Spleen (tissue), 11 donors: Measurements from ENCODE around the gene SLC25A47. TPM values are rescaled to one million over a fixed set of nuclear protein-coding genes. Genes with fewer than 3 reads are reported as not detected.
A peak's percentile ranks its signal among the peaks of the same experiment; 100 is the strongest.

Experiments used
- DNase-seq: peaks from one replicate; pipeline ENCODE4 v3.0.0-alpha.2; 2020
- H3K27ac ChIP-seq, 8 donors: fragments of 200-600 bp; sonication (generic) in 7 of 8; 1 replicate in 4 of 8; 2 replicates in 4 of 8; pipeline versions ENCODE4 v1.5.0 to v1.8.0; 2016 to 2021; ENCODE audit warnings: inconsistent platforms in 4 of 8, mild to moderate bottlenecking in 4 of 8, moderate library complexity in 1 of 8
- H3K27me3 ChIP-seq, 7 donors: fragments of 200-600 bp; sonication (generic) in 6 of 7; replicated peaks in 1 of 7; 1 replicate in 4 of 7; 2 replicates in 3 of 7; pipeline versions ENCODE4 v1.5.0 to v1.8.0; 2016 to 2021; ENCODE audit warnings: inconsistent platforms in 3 of 7, mild to moderate bottlenecking in 1 of 7
- H3K36me3 ChIP-seq, 6 donors: fragments of 200-600 bp; sonication (generic) in 5 of 6; 1 replicate in 4 of 6; 2 replicates in 2 of 6; pipeline versions ENCODE4 v1.5.0 to v1.8.0; 2016 to 2021; ENCODE audit warnings: inconsistent platforms in 2 of 6
- H3K4me1 ChIP-seq, 6 donors: fragments of 200-600 bp; sonication (generic) in 5 of 6; 1 replicate in 3 of 6; 2 replicates in 3 of 6; pipeline versions ENCODE4 v1.5.0 to v1.8.0; 2016 to 2021; ENCODE audit warnings: inconsistent platforms in 3 of 6
- H3K4me3 ChIP-seq, 8 donors: fragments of 200-600 bp; sonication (generic) in 7 of 8; 1 replicate in 4 of 8; 2 replicates in 4 of 8; pipeline versions ENCODE4 v1.5.0 to v1.8.0; 2016 to 2021; ENCODE audit warnings: inconsistent platforms in 4 of 8, mild to moderate bottlenecking in 4 of 8, moderate library complexity in 2 of 8
- H3K9me3 ChIP-seq, 8 donors: fragments of 200-600 bp; sonication (generic) in 7 of 8; 1 replicate in 4 of 8; 2 replicates in 4 of 8; pipeline versions ENCODE4 v1.5.0 to v1.8.0; 2016 to 2021; ENCODE audit warnings: inconsistent platforms in 4 of 8
- CTCF ChIP-seq, 11 experiments: fragments of 200-600 bp in 7 of 11; fragments of 450-650 bp in 4 of 11; sonication (generic) in 4 of 11; IDR thresholded peaks in 8 of 11; conservative IDR thresholded peaks in 3 of 11; 1 replicate in 7 of 11; 2 replicates in 4 of 11; pipeline versions ENCODE4 v1.4.0 to v1.8.0; 2016 to 2021; ENCODE audit warnings: antibody characterized with exemption in 11 of 11, inconsistent platforms in 4 of 11, mild to moderate bottlenecking in 1 of 11
- POLR2A ChIP-seq, 3 donors: fragments of 450-650 bp; IDR thresholded peaks; one replicate each; pipeline ENCODE4 v1.5.1; 2017; ENCODE audit warnings: antibody characterized with exemption in 3 of 3, mild to moderate bottlenecking in 1 of 3
- POLR2AphosphoS5 ChIP-seq, 3 donors: sonication (generic); formaldehyde crosslinking; IDR thresholded peaks; one replicate each; pipeline ENCODE4 v1.5.1; 2017; ENCODE audit warnings: antibody characterized with exemption in 3 of 3
- WGBS, 5 donors: extraction: QIAGEN DNeasy Blood & Tissue Kit in 3 of 5; methylation state at CpG; one replicate each; pipeline versions ENCODE4 v1.1.5 to v1.1.7; 2013 to 2018; 5-methylcytosine and 5-hydroxymethylcytosine counted together
- intact Hi-C: fragments of 100-400 bp; cut with DNase I; formaldehyde crosslinking; loops from one replicate; pipeline ENCODE4 v1.15.0; 2023; ENCODE audit warnings: low total_unique reads
- polyA plus RNA-seq, 3 donors: library from polyadenylated mRNA; stranded (reverse); fragments of 200-250 nt; gene quantifications; one replicate each; pipeline ENCODE4 v1.2.1, GENCODE V29; 2013
- total RNA-seq, 7 donors: library from RNA; depleted of rRNA in 3 of 7; stranded (reverse); fragments of >200 nt in 3 of 7; fragmentation: NEBNext Ultra II Directional in 4 of 7; extraction: Animal tissue kit (Norgen Biotek cat#: 25700) in 4 of 7; gene quantifications; one replicate each; pipeline versions ENCODE4 v1.1.0 to v1.2.1, GENCODE V29; 2016 to 2021
- donor health status: healthy with polysubstance abuse.
- donor health status: DM: no; HTN: no; CAD: no; lungs with moderate emphysema.
- donor health status: DM: no; HTN: no; CAD: no.
- donor health status: Bipolar disorder and iron deficiency.
- donor health status: healthy.
- donor health status: DM: no; HTN: no; CAD: no.
- donor health status: DM: yes; HTN: yes; CAD: no.

The SLC25A47 gene
- total and polyA plus RNA-seq, 10 donors, result 0.03 to 0.11 TPM; not detected in 8

- H3K4me1 ChIP-seq, result peaks cover 15 to 62% (median 37%) of the 10 kb centered on the region in 6 donors
- H3K36me3 ChIP-seq, result no peaks in the 10 kb centered on the region
- no peaks in the 10 kb centered on the region for H3K9me3 ChIP-seq
- 85 to 92% (median 89%) methylated on average over 11 to 14 of the region's 14 CpGs for WGBS, 5 donors
- peak overlapping the region in 2 of 8 donors; percentile 66 to 81 for H3K27ac ChIP-seq
- TF ChIP-seq POLR2AphosphoS5 (IDR thresholded peaks at IDR 0.05), result no peak
- TF ChIP-seq CTCF (IDR thresholded peaks at IDR 0.05 in 8 of 11, conservative IDR thresholded peaks at IDR 0.05 in 3 of 11), result no peak
- TF ChIP-seq POLR2A (IDR thresholded peaks at IDR 0.05), result no peak
- peak; percentile 70 for DNase-seq
- intact Hi-C loops, result no loop called here
- H3K27me3 ChIP-seq, result no peaks in the 10 kb centered on the region
- H3K4me3 ChIP-seq, result no peak overlapping the region
Measured at GRCh38 chr14:100298551-100299237, 24.4 kb upstream of the SLC25A47 start.

- H3K4me3 ChIP-seq, result no peak overlapping the region
- no peaks in the 10 kb centered on the region for H3K27me3 ChIP-seq
- no peak for DNase-seq
- 92 to 97% (median 96%) methylated on average over 6 of the region's 6 CpGs for WGBS, 5 donors
- TF ChIP-seq CTCF (IDR thresholded peaks at IDR 0.05 in 8 of 11, conservative IDR thresholded peaks at IDR 0.05 in 3 of 11) (no peak), POLR2AphosphoS5 (IDR thresholded peaks at IDR 0.05) (no peak), POLR2A (IDR thresholded peaks at IDR 0.05) (no peak)
- intact Hi-C loops, result no loop called here
- peaks cover 15 to 61% (median 36%) of the 10 kb centered on the region in 6 donors for H3K4me1 ChIP-seq
- no peaks in the 10 kb centered on the region for H3K36me3 ChIP-seq
- no peak overlapping the region for H3K27ac ChIP-seq
- H3K9me3 ChIP-seq, result no peaks in the 10 kb centered on the region
Measured at GRCh38 chr14:100299238-100299560, 23.9 kb upstream of the SLC25A47 start.

GRCh38 chr14:100302616-100303015, 20.5 kb upstream of the SLC25A47 start:
- DNase-seq, result peak; percentile 14
- H3K27ac ChIP-seq, result no peak overlapping the region
- TF ChIP-seq POLR2AphosphoS5 (IDR thresholded peaks at IDR 0.05) (no peak), POLR2A (IDR thresholded peaks at IDR 0.05) (no peak), CTCF (IDR thresholded peaks at IDR 0.05 in 8 of 11, conservative IDR thresholded peaks at IDR 0.05 in 3 of 11) (no peak)
- peaks cover 0 to 4% (median 0%) of the 10 kb centered on the region in 7 donors for H3K27me3 ChIP-seq
- peaks cover 7 to 62% (median 44%) of the 10 kb centered on the region in 6 donors for H3K4me1 ChIP-seq
- no peaks in the 10 kb centered on the region for H3K9me3 ChIP-seq
- no peaks in the 10 kb centered on the region for H3K36me3 ChIP-seq
- intact Hi-C loops, result no loop called here
- WGBS, 5 donors, result 57 to 61% (median 59%) methylated on average over 2 of the region's 2 CpGs
- H3K4me3 ChIP-seq, result no peak overlapping the region

GRCh38 chr14:100303179-100303578, 20.0 kb upstream of the SLC25A47 start:
- Histone ChIP-seq H3K27me3 (peaks cover 0 to 4% (median 0%) of the 10 kb centered on the region in 7 donors), H3K36me3 (no peaks in the 10 kb centered on the region), H3K27ac (no peak overlapping the region), H3K4me1 (peaks cover 7 to 62% (median 44%) of the 10 kb centered on the region in 6 donors), H3K9me3 (no peaks in the 10 kb centered on the region), H3K4me3 (no peak overlapping the region)
- DNase-seq, result no peak
- 49 to 66% (median 59%) methylated on average over 8 of the region's 8 CpGs for WGBS, 5 donors
- intact Hi-C loops, result no loop called here
- TF ChIP-seq CTCF (IDR thresholded peaks at IDR 0.05 in 8 of 11, conservative IDR thresholded peaks at IDR 0.05 in 3 of 11), result peak in 8 of 11 experiments; percentile 9 to 64 (median 56)
- no peak for TF ChIP-seq POLR2AphosphoS5 (IDR thresholded peaks at IDR 0.05)
- no peak for TF ChIP-seq POLR2A (IDR thresholded peaks at IDR 0.05)
